HepG2 (cell line): Measurements from ENCODE around the gene RNU6-1. TPM values are rescaled to one million over a fixed set of nuclear protein-coding genes. Genes with fewer than 3 reads are reported as not detected.

Experiments
- AHR ChIP-seq: IDR thresholded peaks from 2 replicates; pipeline ENCODE4 v1.6.1; 2018; ENCODE audit warnings: missing genetic modification reagents, missing compliant biosample characterization
- ATF7-NPFF ChIP-seq: sonication (generic); formaldehyde crosslinking; IDR thresholded peaks from 2 replicates; pipeline ENCODE4 v1.8.1; 2023; ENCODE audit warnings: mild to moderate bottlenecking, low read depth, missing genetic modification reagents, moderate library complexity
- BCL6 ChIP-seq: IDR thresholded peaks from 2 replicates; pipeline ENCODE4 v1.6.1; 2016; ENCODE audit warnings: missing genetic modification reagents, missing compliant biosample characterization
- CENPT ChIP-seq: sonication (generic); formaldehyde crosslinking; IDR thresholded peaks from 2 replicates; pipeline ENCODE4 v1.8.0; 2022; ENCODE audit warnings: low read depth, mild to moderate bottlenecking, moderate library complexity, missing genetic modification reagents
- DR1 ChIP-seq: sonication (generic); formaldehyde crosslinking; IDR thresholded peaks from 2 replicates; pipeline ENCODE4 v1.8.0; 2021; ENCODE audit warnings: mild to moderate bottlenecking, missing genetic modification reagents, inconsistent platforms
- IRX3 ChIP-seq: sonication (generic); formaldehyde crosslinking; IDR thresholded peaks from 2 replicates; pipeline ENCODE4 v1.8.1; 2023; ENCODE audit warnings: mild to moderate bottlenecking, low read depth, missing genetic modification reagents, borderline replicate concordance
- MTA1 ChIP-seq: sonication (generic); formaldehyde crosslinking; IDR thresholded peaks from 2 replicates; pipeline ENCODE4 v1.4.0; 2020; ENCODE audit warnings: missing genetic modification reagents, mild to moderate bottlenecking, borderline replicate concordance
- MTF2 ChIP-seq: sonication (generic); formaldehyde crosslinking; IDR thresholded peaks from 2 replicates; pipeline ENCODE4 v1.5.0; 2020; ENCODE audit warnings: missing genetic modification reagents, borderline replicate concordance
- NFYB ChIP-seq: sonication (generic); formaldehyde crosslinking; IDR thresholded peaks from 2 replicates; pipeline ENCODE4 v1.4.0; 2020; ENCODE audit warnings: missing genetic modification reagents
- RBAK ChIP-seq: sonication (generic); formaldehyde crosslinking; IDR thresholded peaks from 2 replicates; pipeline ENCODE4 v1.5.1; 2020; ENCODE audit warnings: mild to moderate bottlenecking, missing genetic modification reagents
- RELA ChIP-seq: sonication (generic); formaldehyde crosslinking; IDR thresholded peaks from 2 replicates; pipeline ENCODE4 v1.4.0; 2020; ENCODE audit warnings: missing genetic modification reagents
- RNF219 ChIP-seq: sonication (generic); formaldehyde crosslinking; IDR thresholded peaks from 2 replicates; pipeline ENCODE4 v1.5.0; 2020; ENCODE audit warnings: mild to moderate bottlenecking, missing genetic modification reagents
- SALL2 ChIP-seq: sonication (generic); formaldehyde crosslinking; IDR thresholded peaks from 2 replicates; pipeline ENCODE4 v1.8.1; 2023; ENCODE audit warnings: mild to moderate bottlenecking, missing genetic modification reagents, inconsistent platforms
- SIN3A ChIP-seq: IDR thresholded peaks from 2 replicates; pipeline ENCODE4 v1.6.1; 2011; ENCODE audit warnings: low read depth, mild to moderate bottlenecking, control low read depth, low read length, borderline replicate concordance
- SP1 ChIP-seq, 2 experiments: fragments of 450-650 bp in 1 of 2; sonication (generic) in 1 of 2; formaldehyde crosslinking in 1 of 2; IDR thresholded peaks; 2 replicates each; pipeline versions ENCODE4 v1.4.0 to v1.6.1; 2016 to 2020; ENCODE audit warnings: missing genetic modification reagents in 1 of 2
- TEF ChIP-seq: sonication (generic); formaldehyde crosslinking; IDR thresholded peaks from 2 replicates; pipeline ENCODE4 v1.5.0; 2020; ENCODE audit warnings: missing genetic modification reagents
- TMF1 ChIP-seq: sonication (generic); formaldehyde crosslinking; IDR thresholded peaks from 2 replicates; pipeline ENCODE4 v1.8.1; 2022; ENCODE audit warnings: low read depth, missing genetic modification reagents
- ZKSCAN1 ChIP-seq: fragments of 150-350 bp; IDR thresholded peaks from 2 replicates; pipeline ENCODE4 v1.6.1; 2014; ENCODE audit warnings: low read length
- ZKSCAN5 ChIP-seq: sonication (generic); formaldehyde crosslinking; IDR thresholded peaks from 2 replicates; pipeline ENCODE4 v1.5.1; 2020; ENCODE audit warnings: mild to moderate bottlenecking, missing genetic modification reagents
- ZMYM2 ChIP-seq: sonication (generic); formaldehyde crosslinking; IDR thresholded peaks from 2 replicates; pipeline ENCODE4 v1.8.0; 2022; ENCODE audit warnings: mild to moderate bottlenecking, missing genetic modification reagents
- ZNF160 ChIP-seq: sonication (generic); formaldehyde crosslinking; IDR thresholded peaks from 2 replicates; pipeline ENCODE4 v1.8.0; 2022; ENCODE audit warnings: mild to moderate bottlenecking, inconsistent platforms, missing genetic modification reagents
- ZNF609 ChIP-seq: sonication (generic); formaldehyde crosslinking; IDR thresholded peaks from 2 replicates; pipeline ENCODE4 v1.4.0; 2020; ENCODE audit warnings: mild to moderate bottlenecking, missing genetic modification reagents, borderline replicate concordance
- ZNF816 ChIP-seq: sonication (generic); formaldehyde crosslinking; IDR thresholded peaks from 2 replicates; pipeline ENCODE4 v1.8.0; 2022; ENCODE audit warnings: missing genetic modification reagents, mild to moderate bottlenecking, borderline replicate concordance
- polyA plus RNA-seq, 8 experiments: library from polyadenylated mRNA; depleted of rRNA in 3 of 8; stranded (reverse) in 7 of 8; unstranded in 1 of 8; fragments of >200 nt; fragmentation: Illumina TruSeq in 4 of 8; extraction: Trizol in 4 of 8; gene quantifications; 2 replicates each; pipeline versions ENCODE4 v1.2.1 to v1.2.3, GENCODE V29; 2011 to 2016; ENCODE audit warnings: low read depth in 4 of 8, missing spikeins in 1 of 8, mixed read lengths in 1 of 8; ENCODE audit not compliant: insufficient read depth in 1 of 8
- total RNA-seq, 5 experiments: library from RNA; depleted of rRNA; stranded (reverse); fragments of >200 nt; fragmentation: Illumina TruSeq; extraction: Trizol; gene quantifications; 2 replicates each; pipeline ENCODE4 v1.2.3, GENCODE V29; 2016; ENCODE audit warnings: low read depth in 1 of 5

The RNU6-1 gene
- total and polyA plus RNA-seq, 2 of the 13 experiments (the other 11 are each of a cell fraction or from before 2014, with no cell fraction given): under 0.01 TPM; not detected in 1

- TF ChIP-seq SALL2 (CRISPR knock-in tag) (no peak), ZNF816 (CRISPR knock-in tag) (no peak), TMF1 (CRISPR knock-in tag) (no peak), NFYB (CRISPR knock-in tag) (no peak), CENPT (no peak), RNF219 (CRISPR knock-in tag) (no peak), IRX3 (CRISPR knock-in tag) (0 out of 2 replicates have a peak, but pooled peaks have one; percentile 52), AHR (CRISPR knock-in tag) (no peak), TEF (no peak), SP1 (IDR thresholded peaks at IDR 0.05) (no peak), SP1 (CRISPR knock-in tag; IDR thresholded peaks at IDR 0.05) (no peak; the same call in 1 of the 2 replicates), ZKSCAN5 (CRISPR knock-in tag) (no peak), RBAK (no peak), ATF7-NPFF (CRISPR knock-in tag) (no peak), MTA1 (CRISPR knock-in tag) (peak; percentile 45; the same call in 1 of the 2 replicates), ZNF160 (no peak), RELA (no peak), SIN3A (no peak), MTF2 (CRISPR knock-in tag) (peak; percentile 67; the same call in 1 of the 2 replicates), BCL6 (peak; percentile 14; the same call in 1 of the 2 replicates), ZNF609 (CRISPR knock-in tag) (no peak), ZMYM2 (CRISPR knock-in tag) (no peak), ZKSCAN1 (no peak), DR1 (CRISPR knock-in tag) (no peak)
Measured at GRCh38 chr15:67833710-67834511, 5.9 kb downstream of the RNU6-1 start (continued).
